ES-I3 (cell line): ENCODE results near the gene MRPS27.

ENCODE experiments used
- H3K36me3 ChIP-seq: 2 replicates; pipeline ENCODE4 v1.6.1; 2013; ENCODE audit warnings: mild to moderate bottlenecking, low read length, control low read depth, moderate library complexity; ENCODE audit not compliant: insufficient read depth
- H3K4me1 ChIP-seq: 2 replicates; pipeline ENCODE4 v1.6.1; 2013; ENCODE audit warnings: mild to moderate bottlenecking, control low read depth, low read length; ENCODE audit not compliant: insufficient read depth
- H3K9ac ChIP-seq: 2 replicates; pipeline ENCODE4 v1.6.1; 2013; ENCODE audit warnings: low read depth, mild to moderate bottlenecking, low read length, moderate library complexity
- H3K9me3 ChIP-seq: 2 replicates; pipeline ENCODE4 v1.6.1; 2013; ENCODE audit warnings: mild to moderate bottlenecking, low read length, moderate library complexity; ENCODE audit not compliant: control insufficient read depth, insufficient read depth

Gene MRPS27

GRCh38 chr5:72233835-72234234 is 86.2 kb downstream of the MRPS27 start:
- H3K4me1 ChIP-seq = peaks cover 18% of the 10 kb centered on the region

GRCh38 chr5:72232838-72233237 is 87.2 kb downstream of the MRPS27 start:
- peaks cover 12% of the 10 kb centered on the region; the same call in 1 of the 2 replicates for H3K4me1 ChIP-seq
- peaks cover 5% of the 10 kb centered on the region for H3K36me3 ChIP-seq
- no peak overlapping the region for H3K9ac ChIP-seq
- no peaks in the 10 kb centered on the region for H3K9me3 ChIP-seq

More at GRCh38 chr5:72233835-72234234, 86.2 kb downstream of the MRPS27 start:
- Histone ChIP-seq H3K36me3 (peaks cover 5% of the 10 kb centered on the region), H3K9ac (no peak overlapping the region), H3K9me3 (no peaks in the 10 kb centered on the region)

- Histone ChIP-seq H3K9ac (no peak overlapping the region), H3K4me1 (peaks cover 12% of the 10 kb centered on the region; the same call in 1 of the 2 replicates), H3K9me3 (no peaks in the 10 kb centered on the region), H3K36me3 (peaks cover 5% of the 10 kb centered on the region)
These were observed 87.9 kb downstream of the MRPS27 start for GRCh38 chr5:72231991-72232703.

GRCh38 chr5:72228960-72229359 is 91.1 kb downstream of the MRPS27 start:
- H3K4me1 ChIP-seq = no peaks in the 10 kb centered on the region; the same call in 1 of the 2 replicates
- H3K36me3 ChIP-seq = peaks cover 16% of the 10 kb centered on the region
- H3K9me3 ChIP-seq = no peaks in the 10 kb centered on the region
- no peak overlapping the region for H3K9ac ChIP-seq

GRCh38 chr5:72226950-72227349 is 93.1 kb downstream of the MRPS27 start:
- Histone ChIP-seq H3K9ac (no peak overlapping the region), H3K4me1 (no peaks in the 10 kb centered on the region), H3K9me3 (no peaks in the 10 kb centered on the region), H3K36me3 (peaks cover 22% of the 10 kb centered on the region)

GRCh38 chr5:72225741-72226140 is 94.3 kb downstream of the MRPS27 start:
- Histone ChIP-seq H3K36me3 (peaks cover 24% of the 10 kb centered on the region), H3K9ac (no peak overlapping the region), H3K4me1 (no peaks in the 10 kb centered on the region), H3K9me3 (no peaks in the 10 kb centered on the region)

- Histone ChIP-seq H3K9me3 (no peaks in the 10 kb centered on the region), H3K4me1 (no peaks in the 10 kb centered on the region), H3K36me3 (peaks cover 26% of the 10 kb centered on the region), H3K9ac (no peak overlapping the region)
These were observed 95.0 kb downstream of the MRPS27 start for GRCh38 chr5:72224946-72225463.

- Histone ChIP-seq H3K4me1 (no peaks in the 10 kb centered on the region), H3K9ac (no peak overlapping the region), H3K36me3 (peaks cover 36% of the 10 kb centered on the region), H3K9me3 (no peaks in the 10 kb centered on the region)
These were observed 96.7 kb downstream of the MRPS27 start for GRCh38 chr5:72223371-72223770.

GRCh38 chr5:72222521-72222920 is 97.5 kb downstream of the MRPS27 start:
- no peaks in the 10 kb centered on the region for H3K4me1 ChIP-seq
- peaks cover 41% of the 10 kb centered on the region for H3K36me3 ChIP-seq
- no peaks in the 10 kb centered on the region for H3K9me3 ChIP-seq
- no peak overlapping the region for H3K9ac ChIP-seq

GRCh38 chr5:72221541-72221940 is 98.5 kb downstream of the MRPS27 start:
- no peaks in the 10 kb centered on the region for H3K4me1 ChIP-seq
- no peak overlapping the region for H3K9ac ChIP-seq
- no peaks in the 10 kb centered on the region for H3K9me3 ChIP-seq
- peaks cover 45% of the 10 kb centered on the region for H3K36me3 ChIP-seq

GRCh38 chr5:72221099-72221498 is 98.9 kb downstream of the MRPS27 start:
- Histone ChIP-seq H3K9me3 (no peaks in the 10 kb centered on the region), H3K36me3 (peaks cover 46% of the 10 kb centered on the region), H3K9ac (no peak overlapping the region), H3K4me1 (no peaks in the 10 kb centered on the region)

GRCh38 chr5:72216756-72217155 is 103.3 kb downstream of the MRPS27 start:
- H3K36me3 ChIP-seq = peaks cover 32% of the 10 kb centered on the region
- H3K9ac ChIP-seq = no peak overlapping the region
- H3K4me1 ChIP-seq = no peaks in the 10 kb centered on the region
- H3K9me3 ChIP-seq = no peaks in the 10 kb centered on the region

- H3K36me3 ChIP-seq = peaks cover 18% of the 10 kb centered on the region
- H3K4me1 ChIP-seq = peaks cover 12% of the 10 kb centered on the region
- H3K9me3 ChIP-seq = no peaks in the 10 kb centered on the region
- H3K9ac ChIP-seq = no peak overlapping the region
These were observed 105.9 kb downstream of the MRPS27 start for GRCh38 chr5:72214168-72214567.

GRCh38 chr5:72213482-72213881 is 106.6 kb downstream of the MRPS27 start:
- peaks cover 15% of the 10 kb centered on the region for H3K36me3 ChIP-seq
- no peaks in the 10 kb centered on the region for H3K9me3 ChIP-seq
- H3K4me1 ChIP-seq = peaks cover 17% of the 10 kb centered on the region
- no peak overlapping the region for H3K9ac ChIP-seq

GRCh38 chr5:72212171-72212570 is 107.9 kb downstream of the MRPS27 start:
- H3K9me3 ChIP-seq = no peaks in the 10 kb centered on the region
- peaks cover 17% of the 10 kb centered on the region for H3K4me1 ChIP-seq
- no peak overlapping the region for H3K9ac ChIP-seq
- peaks cover 6% of the 10 kb centered on the region for H3K36me3 ChIP-seq
